Activated CD4-positive, alpha-beta T cell treated with anti-CD3 and anti-CD28 coated beads, Interleukin-10, Interleukin-2, amounts not matched to agents 100 ng/mL and 50 ng/mL, durations not matched to agents 16 hours and 8 hours (primary cell): Measurements from ENCODE around the gene CDC34.

Source experiments
- DNase-seq: peaks from one replicate; pipeline ENCODE4 v3.0.0-alpha.2; 2020

The CDC34 gene

DNA sequence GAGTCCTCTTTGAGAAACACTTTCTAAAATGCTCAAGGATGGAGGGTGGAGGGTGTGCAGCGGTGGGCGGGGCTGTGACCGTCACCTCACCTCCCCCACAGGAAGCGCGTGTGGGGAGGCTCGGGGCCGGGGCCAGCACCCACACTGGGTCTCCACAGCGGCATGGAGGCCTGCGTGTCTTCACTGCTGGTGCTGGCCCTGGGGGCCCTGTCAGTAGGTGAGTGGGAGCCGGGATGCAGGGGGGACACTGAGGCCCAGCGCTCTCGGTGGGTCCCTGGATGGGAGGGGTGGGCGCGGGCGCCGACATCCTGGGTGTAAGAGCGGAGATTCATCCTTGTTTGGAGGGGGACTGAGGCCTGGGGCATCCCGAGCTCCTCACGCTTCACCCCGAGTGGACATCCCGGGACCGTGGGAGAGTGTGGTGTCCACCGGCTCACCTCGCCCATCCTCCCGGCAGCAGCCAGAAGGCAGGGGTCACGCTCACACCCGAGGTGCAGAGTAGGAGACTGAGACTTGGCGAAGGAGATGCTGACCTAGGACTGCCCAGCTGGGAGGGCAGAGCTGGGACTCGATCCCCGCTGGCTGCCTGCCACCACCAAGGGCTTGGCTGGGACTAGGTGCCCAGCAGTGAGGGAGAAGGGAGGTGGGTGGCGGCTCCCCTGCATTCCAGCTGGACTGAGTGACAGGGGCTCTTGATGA is 12.5 kb downstream of the CDC34 start, which contains the start of gene GZMM:
Gene GZMM, plus strand, starts transcription at position 144 of the 699 bp plus-strand sequence. Its CDS starts 19 bp downstream, at position 163.
- peak; percentile 76 for DNase-seq

DNA sequence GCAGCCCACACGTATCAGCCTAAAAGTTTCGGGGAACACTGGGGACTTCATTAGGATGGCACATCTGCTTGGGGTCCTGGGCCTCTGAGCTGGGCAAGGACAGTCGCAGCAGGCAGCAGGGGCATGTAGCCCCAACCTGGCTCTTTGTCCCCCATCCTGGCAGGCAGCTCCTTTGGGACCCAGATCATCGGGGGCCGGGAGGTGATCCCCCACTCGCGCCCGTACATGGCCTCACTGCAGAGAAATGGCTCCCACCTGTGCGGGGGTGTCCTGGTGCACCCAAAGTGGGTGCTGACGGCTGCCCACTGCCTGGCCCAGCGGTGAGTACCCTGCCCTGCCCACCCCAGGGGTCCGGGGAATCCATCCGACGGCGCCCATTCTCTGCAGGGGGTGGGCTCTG is 15.6 kb downstream of the CDC34 start:
- no peak for DNase-seq

GRCh38 chr19:547836-548720 is 16.5 kb downstream of the CDC34 start:
- DNase-seq: no peak

GRCh38 chr19:548886-549830 is 17.6 kb downstream of the CDC34 start:
- no peak for DNase-seq

DNA sequence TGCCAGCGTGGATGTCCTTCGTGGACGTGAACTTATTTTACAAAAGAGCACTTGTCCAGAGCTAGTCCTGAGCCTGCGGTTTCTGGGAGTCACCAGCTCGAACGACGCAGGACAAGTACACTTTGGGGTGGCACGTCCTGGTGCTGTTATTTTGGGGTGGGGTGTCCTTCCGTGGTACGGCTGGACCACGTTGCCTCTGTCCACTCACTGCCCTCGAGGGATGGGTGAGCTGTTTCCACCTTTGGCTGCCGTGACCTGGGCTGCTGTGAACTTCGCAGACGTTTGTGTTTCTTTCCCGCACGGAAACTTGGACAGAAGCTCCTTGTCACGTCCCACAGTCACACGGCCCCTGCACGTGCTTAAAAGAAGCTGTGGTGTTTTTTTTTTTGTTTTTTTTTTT is 23.3 kb downstream of the CDC34 start:
- no peak for DNase-seq

DNA sequence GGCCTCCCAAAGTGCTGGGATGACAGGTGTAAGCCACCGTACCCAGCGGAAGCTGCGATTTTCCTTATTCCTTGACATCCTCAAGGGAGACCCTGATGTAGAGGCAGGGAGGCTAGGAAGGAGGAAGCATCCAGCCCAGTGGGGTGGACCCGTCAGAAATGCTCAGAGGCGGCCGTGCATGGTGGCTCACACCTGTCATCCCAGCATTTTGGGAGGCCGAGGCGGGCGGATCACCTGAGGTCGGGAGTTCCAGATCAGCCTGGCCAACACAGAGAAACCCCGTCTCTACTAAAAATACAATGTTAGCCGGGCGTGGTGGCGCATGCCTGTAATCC is 23.9 kb downstream of the CDC34 start:
- DNase-seq: no peak

- DNase-seq: no peak
Observed at GRCh38 chr19:556611-557382, 25.2 kb downstream of the CDC34 start.

DNA sequence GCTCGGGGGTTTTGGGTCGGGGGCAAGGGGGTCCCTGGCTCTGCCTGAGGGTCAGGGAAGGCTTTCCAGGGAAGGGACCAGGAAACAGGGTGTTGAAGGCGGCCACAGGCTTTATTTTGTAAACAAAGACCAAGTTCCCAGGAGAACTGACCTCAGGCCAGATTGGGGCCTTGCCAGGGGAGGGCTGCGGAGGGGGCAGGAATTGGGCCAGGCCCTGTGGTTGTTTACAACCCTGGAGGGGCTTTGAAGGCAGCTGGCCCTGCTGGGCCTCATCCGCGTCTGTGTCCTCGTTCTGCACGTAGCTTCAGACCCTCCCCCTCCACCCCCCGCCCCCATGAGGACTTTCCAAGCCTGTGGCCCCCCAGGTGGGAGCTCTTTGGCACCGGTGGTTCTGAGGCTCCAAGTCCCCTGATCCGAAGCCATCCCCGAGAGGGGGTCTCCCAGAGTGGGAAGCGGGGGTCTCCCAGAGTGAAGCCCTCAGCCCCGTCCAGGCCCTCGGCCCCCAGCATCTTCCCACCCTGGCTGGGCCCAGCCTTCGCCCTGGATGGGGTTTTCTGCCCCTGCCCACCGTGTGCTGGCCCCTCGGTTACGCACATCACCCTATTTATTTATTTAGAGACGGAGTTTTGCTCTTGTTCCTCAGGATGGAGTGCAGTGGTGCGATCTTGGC is 27.3 kb downstream of the CDC34 start:
- no peak for DNase-seq

- DNase-seq: no peak
Observed at GRCh38 chr19:560121-560520, 28.6 kb downstream of the CDC34 start.

DNA sequence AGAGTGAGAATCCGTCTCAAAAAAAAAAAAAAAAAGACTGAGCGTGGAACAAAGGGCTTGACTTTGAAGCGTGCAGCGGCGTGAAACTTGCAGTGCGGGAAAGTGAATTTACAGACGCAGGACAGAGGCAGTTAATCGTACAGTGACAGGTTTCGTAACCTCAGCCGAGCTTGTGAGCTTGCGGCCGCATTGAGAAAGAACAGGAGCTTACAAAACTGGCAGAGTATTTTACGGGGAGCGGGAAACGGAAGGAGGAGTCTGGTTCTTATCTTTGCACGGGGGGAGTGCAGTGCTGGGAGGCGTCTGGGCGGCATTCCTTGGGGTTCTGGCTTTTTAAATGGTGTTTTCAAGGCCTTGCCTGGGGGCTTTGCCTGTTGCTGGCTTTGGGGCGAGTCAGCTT is 34.8 kb downstream of the CDC34 start:
- DNase-seq: no peak

DNA sequence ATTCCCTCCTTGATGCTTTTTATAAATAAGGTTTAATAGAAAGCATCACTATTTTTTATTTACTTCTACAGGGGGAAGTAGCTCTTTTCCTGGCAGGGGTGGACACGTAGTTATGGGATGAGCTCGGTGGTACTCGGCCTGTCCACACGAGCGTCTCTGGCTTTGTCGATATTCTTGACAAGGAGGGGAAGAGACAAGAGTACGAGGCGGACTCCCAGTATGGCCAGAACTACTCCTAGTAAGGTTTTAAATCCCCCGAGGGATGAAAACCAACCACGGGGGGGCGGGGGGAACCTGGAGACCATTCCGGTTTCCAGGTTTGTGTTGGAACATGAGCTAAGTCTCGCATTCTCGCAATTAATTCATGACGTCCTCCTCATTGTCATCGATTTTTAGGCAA is 35.3 kb downstream of the CDC34 start:
- DNase-seq: no peak

- no peak for DNase-seq
Observed at GRCh38 chr19:567296-567900, 35.8 kb downstream of the CDC34 start.

DNA sequence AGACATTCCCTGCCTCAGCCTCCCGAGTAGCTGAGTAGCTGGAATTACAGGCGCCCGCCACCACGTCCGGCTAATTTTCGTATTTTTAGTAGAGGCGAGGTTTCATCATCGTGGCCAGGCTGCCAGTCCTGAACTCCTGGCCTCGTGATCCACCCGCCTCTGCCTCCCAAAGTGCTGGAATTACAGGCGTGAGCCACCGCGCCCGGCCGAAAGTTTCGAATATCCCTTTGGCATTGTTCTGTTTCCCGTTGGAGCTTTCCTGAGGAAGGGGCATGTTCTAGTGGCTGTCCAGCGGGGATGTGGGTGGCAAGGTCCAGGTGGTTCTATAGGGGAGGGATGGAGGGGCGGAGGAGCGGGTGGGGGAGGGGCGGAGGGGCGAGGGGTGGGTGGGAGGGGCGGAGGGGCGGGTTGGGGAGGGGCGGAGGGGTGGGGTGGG is 38.7 kb downstream of the CDC34 start:
- no peak for DNase-seq

DNA sequence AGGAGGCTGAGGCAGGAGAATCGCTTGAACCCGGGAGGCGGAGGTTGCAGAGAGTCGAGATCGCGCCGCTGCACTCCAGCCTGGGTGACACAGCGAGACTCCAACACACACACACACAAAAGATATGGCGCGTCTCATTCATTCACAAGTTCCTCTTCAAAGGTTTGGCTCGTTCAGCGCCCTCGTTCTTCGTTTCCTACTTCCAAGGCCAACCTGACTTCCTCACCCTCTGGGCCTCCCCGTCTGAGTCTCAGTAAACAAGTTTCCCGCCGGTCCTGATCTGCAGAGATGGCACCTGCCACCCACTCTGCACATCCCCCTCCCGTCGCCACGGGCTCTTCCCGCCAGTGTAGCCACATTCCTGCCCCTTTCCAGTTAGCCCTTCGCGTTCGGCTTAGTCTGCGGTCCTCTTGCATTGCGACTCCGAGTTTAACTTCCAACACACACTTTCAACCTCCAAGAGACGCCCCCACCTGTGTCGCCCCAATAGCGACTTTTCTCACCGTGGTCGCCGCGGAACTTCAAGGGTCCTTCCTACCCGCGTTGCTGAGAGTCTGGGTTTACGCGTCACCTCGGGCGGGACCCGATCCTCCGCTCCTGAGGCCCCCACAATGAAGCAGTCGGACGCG is 39.5 kb downstream of the CDC34 start:
- DNase-seq: peak; percentile 64

DNA sequence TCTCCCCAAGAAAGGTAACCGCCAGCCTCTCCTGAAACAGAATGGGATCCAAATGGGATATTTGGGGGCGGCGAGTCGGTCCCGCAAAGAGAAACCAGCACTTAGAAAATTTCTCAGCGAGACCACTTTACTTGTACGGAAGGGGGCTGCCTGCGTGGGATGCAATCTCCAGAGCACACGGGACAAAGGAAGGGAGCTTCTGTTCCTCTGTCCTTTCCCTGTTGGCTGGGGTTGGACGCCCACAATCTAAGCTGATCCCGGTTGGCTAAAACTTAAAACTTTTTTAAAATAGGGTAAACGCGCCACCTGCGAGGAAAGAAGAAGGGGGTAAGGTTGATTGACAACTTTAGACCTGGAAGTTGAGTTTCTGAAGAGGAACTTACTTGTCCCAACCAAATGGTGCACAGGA is 40.0 kb downstream of the CDC34 start:
- peak; percentile 39 for DNase-seq

- peak; percentile 99 for DNase-seq
Observed at GRCh38 chr19:572140-572742, 40.7 kb downstream of the CDC34 start, which contains the start of gene BSG. Gene BSG (plus strand): TSS chr19:572596. CDS start chr19:572635, 39 bp downstream.

DNA sequence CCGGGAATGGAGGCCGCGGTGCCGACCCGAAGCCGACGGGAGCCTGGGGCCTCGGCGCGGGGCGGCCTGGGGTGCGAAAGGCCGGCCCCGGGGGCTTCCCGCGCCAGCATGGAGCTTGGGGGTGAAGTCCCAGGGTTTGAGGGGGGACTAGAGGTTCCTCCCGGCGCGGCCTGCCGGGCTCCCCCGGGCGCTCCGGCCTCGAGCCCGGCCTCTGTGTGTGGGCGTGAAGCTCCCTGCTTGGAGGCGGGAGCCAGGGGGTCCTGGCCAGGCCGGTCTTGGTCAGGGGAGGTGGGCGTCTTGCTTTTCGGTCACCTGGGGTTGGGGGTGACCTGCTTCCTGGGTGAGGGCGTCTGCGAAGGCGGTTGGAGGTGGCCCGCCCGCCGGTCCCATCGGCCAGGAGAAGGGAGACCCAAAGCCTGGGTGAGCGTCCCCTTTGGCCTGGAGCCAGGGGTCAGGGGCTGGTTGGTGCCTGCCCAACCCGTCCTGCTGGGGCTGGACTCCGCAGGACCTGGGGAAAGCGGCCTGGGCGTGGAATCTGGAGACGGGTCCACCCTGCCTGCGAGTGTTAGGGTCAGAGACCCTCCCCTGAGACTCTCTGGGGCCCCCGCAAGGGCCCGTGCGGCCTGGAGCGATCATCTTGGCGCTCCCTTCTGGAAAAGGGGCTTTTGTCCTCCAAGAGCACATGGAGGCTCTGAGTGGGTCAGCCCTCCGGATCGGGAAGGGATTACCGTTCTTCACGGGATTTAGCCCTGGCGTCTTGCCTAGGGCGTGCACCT is 41.4 kb downstream of the CDC34 start:
- peak; percentile 27 for DNase-seq

DNA sequence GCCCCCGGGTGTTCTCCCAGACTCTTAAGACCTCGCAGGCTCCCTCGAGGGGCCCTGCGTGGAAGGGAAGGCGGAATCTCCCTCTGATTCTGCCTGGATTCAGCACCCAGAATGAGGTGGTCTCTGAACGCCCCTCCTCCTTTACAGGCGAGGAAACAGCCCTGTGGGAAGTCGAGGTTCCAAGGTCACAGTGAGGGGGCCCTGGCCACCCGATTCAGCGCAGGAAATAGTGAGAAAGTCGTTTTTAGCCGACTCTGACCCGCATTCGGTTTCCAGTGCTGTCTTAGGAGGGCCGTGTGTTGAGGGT is 41.9 kb downstream of the CDC34 start:
- DNase-seq: no peak
